Measurements from ENCODE around the gene SND1.

DNA sequence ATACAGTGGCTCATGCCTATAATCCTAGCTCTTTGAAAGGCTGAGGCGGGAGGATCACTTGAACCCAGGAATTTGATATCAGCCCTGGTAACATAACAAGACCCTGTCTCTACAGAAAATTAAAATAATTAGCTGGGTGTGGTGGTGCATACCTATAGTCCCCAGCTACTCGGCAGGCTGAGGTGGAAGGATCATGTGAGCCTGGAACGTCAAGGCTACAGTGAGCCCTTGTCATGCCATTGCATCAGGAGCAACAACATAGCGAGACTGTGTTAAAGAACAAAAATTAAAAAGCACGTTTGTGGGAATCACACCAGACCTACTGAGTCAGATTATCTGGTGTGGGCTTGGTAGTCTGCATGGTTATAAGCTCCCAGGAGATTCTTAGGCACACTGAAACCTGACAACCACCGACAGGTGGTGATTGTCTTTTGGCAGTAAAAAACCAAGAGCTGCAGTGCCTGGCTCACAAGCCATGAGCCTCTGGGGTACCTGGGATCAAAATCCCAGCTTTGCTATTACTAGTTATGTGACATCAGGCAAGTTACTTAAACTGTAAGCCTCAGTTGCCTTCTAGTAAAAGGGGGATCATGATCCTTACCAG lies 146.9 kb downstream of the SND1 start:
- TF ChIP-seq, protein P1, sequence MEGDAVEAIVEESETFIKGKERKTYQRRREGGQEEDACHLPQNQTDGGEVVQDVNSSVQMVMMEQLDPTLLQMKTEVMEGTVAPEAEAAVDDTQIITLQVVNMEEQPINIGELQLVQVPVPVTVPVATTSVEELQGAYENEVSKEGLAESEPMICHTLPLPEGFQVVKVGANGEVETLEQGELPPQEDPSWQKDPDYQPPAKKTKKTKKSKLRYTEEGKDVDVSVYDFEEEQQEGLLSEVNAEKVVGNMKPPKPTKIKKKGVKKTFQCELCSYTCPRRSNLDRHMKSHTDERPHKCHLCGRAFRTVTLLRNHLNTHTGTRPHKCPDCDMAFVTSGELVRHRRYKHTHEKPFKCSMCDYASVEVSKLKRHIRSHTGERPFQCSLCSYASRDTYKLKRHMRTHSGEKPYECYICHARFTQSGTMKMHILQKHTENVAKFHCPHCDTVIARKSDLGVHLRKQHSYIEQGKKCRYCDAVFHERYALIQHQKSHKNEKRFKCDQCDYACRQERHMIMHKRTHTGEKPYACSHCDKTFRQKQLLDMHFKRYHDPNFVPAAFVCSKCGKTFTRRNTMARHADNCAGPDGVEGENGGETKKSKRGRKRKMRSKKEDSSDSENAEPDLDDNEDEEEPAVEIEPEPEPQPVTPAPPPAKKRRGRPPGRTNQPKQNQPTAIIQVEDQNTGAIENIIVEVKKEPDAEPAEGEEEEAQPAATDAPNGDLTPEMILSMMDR (IDR thresholded peaks at IDR 0.05) = no peak
- no peak for TF ChIP-seq EZH2 (IDR thresholded peaks at IDR 0.05; ENCODE audit: borderline replicate concordance, insufficient read depth, low read depth, low read length, poor library complexity, severe bottlenecking)

Data from B cell (primary cell).